Natural killer cell (primary cell): Measurements from ENCODE around the gene RXRA. TPM values are rescaled to one million over a fixed set of nuclear protein-coding genes. Genes with fewer than 3 reads are reported as not detected.
A peak's percentile ranks its signal among the peaks of the same experiment; 100 is the strongest.

Experiments
- ATAC-seq, 3 donors: fragments of 150-1000 bp in 2 of 3; fragments of 200-7000 bp in 1 of 3; cut with Tn5 transposase; 1 replicate in 1 of 3; 2 replicates in 2 of 3; pipeline ENCODE4 v1.10.0; 2021; ENCODE audit warnings: mild to moderate bottlenecking in 2 of 3, moderate library complexity in 2 of 3
- DNase-seq, 2 donors: peaks; one replicate each; pipeline versions ENCODE4 v3.0.0 to v3.0.0-alpha.2; 2013 to 2021; ENCODE audit warnings: mixed read lengths in 1 of 2
- H3K27ac ChIP-seq: one replicate; pipeline ENCODE4 v1.5.1; 2013; ENCODE audit warnings: mild to moderate bottlenecking, low read length
- H3K27me3 ChIP-seq: one replicate; pipeline ENCODE4 v1.6.1; 2013; ENCODE audit warnings: low read length; ENCODE audit not compliant: control insufficient read depth, insufficient read depth
- H3K36me3 ChIP-seq: one replicate; pipeline ENCODE4 v1.6.1; 2013; ENCODE audit warnings: low read length; ENCODE audit not compliant: control insufficient read depth, insufficient read depth
- H3K4me1 ChIP-seq: one replicate; pipeline ENCODE4 v1.6.1; 2013; ENCODE audit warnings: low read length; ENCODE audit not compliant: control insufficient read depth, insufficient read depth
- H3K4me3 ChIP-seq: one replicate; pipeline ENCODE4 v1.5.1; 2013; ENCODE audit warnings: low read length
- H3K9me3 ChIP-seq: one replicate; pipeline ENCODE4 v1.6.1; 2013; ENCODE audit warnings: low read length; ENCODE audit not compliant: control insufficient read depth, insufficient read depth
- H3K27ac Mint-ChIP-seq, 2 donors: one replicate each; pipeline ENCODE4 v1.8.0; 2022; ENCODE audit warnings: mild to moderate bottlenecking in 2 of 2, mixed read lengths in 2 of 2, moderate library complexity in 1 of 2
- H3K27me3 Mint-ChIP-seq, 2 donors: one replicate each; pipeline ENCODE4 v1.8.0; 2022; ENCODE audit warnings: low read depth in 2 of 2, mixed read lengths in 2 of 2
- H3K36me3 Mint-ChIP-seq: one replicate; pipeline ENCODE4 v1.8.0; 2022; ENCODE audit warnings: mixed read lengths
- H3K4me1 Mint-ChIP-seq, 2 donors: one replicate each; pipeline ENCODE4 v1.8.0; 2022; ENCODE audit warnings: mixed read lengths in 2 of 2
- H3K4me3 Mint-ChIP-seq: one replicate; pipeline ENCODE4 v1.8.0; 2022; ENCODE audit warnings: mild to moderate bottlenecking, moderate library complexity, mixed read lengths
- H3K9me3 Mint-ChIP-seq, 2 donors: one replicate each; pipeline ENCODE4 v1.8.0; 2022; ENCODE audit warnings: mixed read lengths in 2 of 2
- CTCF ChIP-seq: fragments of 200-600 bp; IDR thresholded peaks from one replicate; pipeline ENCODE4 v1.8.0; 2022; ENCODE audit warnings: antibody characterized with exemption
- WGBS: methylation state at CpG from one replicate; pipeline ENCODE4 v1.1.7; 2013; ENCODE audit warnings: missing lambda C conversion rate; ENCODE audit not compliant: insufficient coverage; 5-methylcytosine and 5-hydroxymethylcytosine counted together
- intact Hi-C: fragments of 100-400 bp; cut with micrococcal nuclease; formaldehyde crosslinking; loops from one replicate; pipeline ENCODE4 v1.14.2; 2022
- total RNA-seq, 4 donors: library from RNA; stranded (reverse); fragments of 120-200 nt in 1 of 4; gene quantifications; one replicate each; pipeline versions ENCODE4 v1.2.3 to v1.2.4, GENCODE V29; 2013 to 2022

RXRA gene
- total RNA-seq, 3 donors from 2014 or later (not counting 1 experiment from before 2014, with no cell fraction given), result 30.9 to 64.1 (median 42.2) TPM

- no peak for TF ChIP-seq CTCF
- no peaks in the 10 kb centered on the region for H3K9me3 ChIP-seq
- WGBS, result 72% methylated on average over 27 of the region's 27 CpGs
- no peaks in the 10 kb centered on the region for H3K36me3 ChIP-seq
- H3K4me3 ChIP-seq, result no peak overlapping the region
- no peaks in the 10 kb centered on the region for H3K9me3 Mint-ChIP-seq
- peaks cover 54% of the 10 kb centered on the region for H3K4me1 ChIP-seq
- no peak overlapping the region for H3K27ac ChIP-seq
- H3K4me3 Mint-ChIP-seq, result no peak overlapping the region
- DNase-seq (no peak), ATAC-seq (no peak)
- no peak overlapping the region for H3K27ac Mint-ChIP-seq
- peaks cover 11 to 40% of the 10 kb centered on the region in 2 donors for H3K4me1 Mint-ChIP-seq
- H3K27me3 ChIP-seq, result no peaks in the 10 kb centered on the region
- H3K36me3 Mint-ChIP-seq, result no peaks in the 10 kb centered on the region
- no peaks in the 10 kb centered on the region for H3K27me3 Mint-ChIP-seq
- intact Hi-C loops, result no loop called here
Measured at GRCh38 chr9:134338394-134339182, 12.3 kb downstream of the RXRA start.

- DNase-seq (no peak), ATAC-seq (no peak)
- Mint-ChIP-seq H3K4me3 (no peak overlapping the region), H3K4me1 (peaks cover 15 to 47% of the 10 kb centered on the region in 2 donors), H3K27ac (no peak overlapping the region), H3K27me3 (no peaks in the 10 kb centered on the region), H3K9me3 (no peaks in the 10 kb centered on the region), H3K36me3 (no peaks in the 10 kb centered on the region)
- Histone ChIP-seq H3K4me3 (no peak overlapping the region), H3K27ac (no peak overlapping the region), H3K36me3 (no peaks in the 10 kb centered on the region), H3K4me1 (peaks cover 61% of the 10 kb centered on the region), H3K9me3 (no peaks in the 10 kb centered on the region), H3K27me3 (no peaks in the 10 kb centered on the region)
- WGBS, result 75% methylated on average over 17 of the region's 17 CpGs
- intact Hi-C loops, result no loop called here
- no peak for TF ChIP-seq CTCF
Measured at GRCh38 chr9:134339183-134339806, 13.0 kb downstream of the RXRA start.

- TF ChIP-seq CTCF, result no peak
- Mint-ChIP-seq H3K36me3 (no peaks in the 10 kb centered on the region), H3K27ac (peak overlapping the region in 1 of 2 donors; percentile 27), H3K27me3 (no peaks in the 10 kb centered on the region), H3K4me3 (no peak overlapping the region), H3K4me1 (peaks cover 22 to 46% of the 10 kb centered on the region in 2 donors), H3K9me3 (no peaks in the 10 kb centered on the region)
- WGBS, result 86% methylated on average over 28 of the region's 28 CpGs
- Histone ChIP-seq H3K27me3 (no peaks in the 10 kb centered on the region), H3K4me1 (peaks cover 74% of the 10 kb centered on the region), H3K36me3 (no peaks in the 10 kb centered on the region), H3K4me3 (no peak overlapping the region), H3K27ac (peak overlapping the region; percentile 4), H3K9me3 (no peaks in the 10 kb centered on the region)
- DNase-seq, result no peak
- intact Hi-C loops, result no loop called here
- ATAC-seq, result no peak
Measured at GRCh38 chr9:134340475-134341160, 14.4 kb downstream of the RXRA start.
